ENCODE data around the gene VIM. TPM values are rescaled to one million over a fixed set of nuclear protein-coding genes. Genes with fewer than 3 reads are reported as not detected.

Gene VIM
- 102 and 108 TPM in 2 replicates for total RNA-seq (2013; cell fraction: nucleolus; rRNA removed)
- total RNA-seq (2014; rRNA removed) (256 and 287 TPM in 2 replicates), total RNA-seq (2014; rRNA removed; fragmentation: Illumina TruSeq; extraction: Trizol) (119 and 128 TPM in 2 replicates), total RNA-seq (2021) (286 TPM in 2 replicates), polyA plus RNA-seq (2011; rRNA removed) (171 and 172 TPM in 2 replicates), polyA plus RNA-seq (2014; fragmentation: Illumina TruSeq; extraction: Trizol) (217 and 253 TPM in 2 replicates), polyA plus RNA-seq (2014; fragmentation: Nextera tagmentation; extraction: Ambion mirVana) (100 to 1,000 TPM in 1 of 2 experiments, 10 to 100 TPM in 1; 44.2 to 115 TPM), polyA plus RNA-seq (2014; rRNA removed) (146 and 169 TPM in 2 replicates), polyA plus RNA-seq (2016; fragmentation: Nextera tagmentation; extraction: Ambion mirVana) (100 to 1,000 TPM; 203 to 214 TPM), polyA minus RNA-seq (2011; rRNA and poly(A)+ RNA removed) (229 and 260 TPM in 2 replicates), Bru-seq, nascent RNA (percentile 93 among the genes with signal in this experiment), BruChase-seq, experiment 1, labeled RNA remaining after a 6-hour chase (percentile 97 among the genes with signal in this experiment), BruChase-seq, experiment 2, labeled RNA remaining after a 2-hour chase (percentile 90 among the genes with signal in this experiment)
- polyA plus RNA-seq (2011; ENCODE audit: low read depth): 52.3 TPM
- polyA plus RNA-seq (2011; cell fraction: cytosol; rRNA removed): 203 and 208 TPM in 2 replicates
- 199 and 275 TPM in 2 replicates for polyA plus RNA-seq (2011; cell fraction: nucleus; rRNA removed)
- polyA plus RNA-seq (2012): 59.9 and 125 TPM in 2 replicates
- 148 and 150 TPM in 2 replicates for polyA minus RNA-seq (2011; cell fraction: cytosol; rRNA and poly(A)+ RNA removed)
- polyA minus RNA-seq (2011; cell fraction: nucleus; rRNA and poly(A)+ RNA removed): 73.7 and 140 TPM in 2 replicates
- long read RNA-seq, experiment 1, transcript VIM-201 (9 exons, 1,868 nt): major isoform, 319 of 356 reads
- long read RNA-seq, experiment 1, partial matches to known transcripts: 15 of 356 reads
- long read RNA-seq, experiment 1, other reads (novel, unspliced or antisense): 22 of 356 reads
- long read RNA-seq, experiment 2, transcript VIM-201 (9 exons, 1,868 nt): major isoform, 161 of 198 reads
- long read RNA-seq, experiment 2, partial matches to known transcripts: 28 of 198 reads
- long read RNA-seq, experiment 2, other reads (novel, unspliced or antisense): 8 of 198 reads

DNA sequence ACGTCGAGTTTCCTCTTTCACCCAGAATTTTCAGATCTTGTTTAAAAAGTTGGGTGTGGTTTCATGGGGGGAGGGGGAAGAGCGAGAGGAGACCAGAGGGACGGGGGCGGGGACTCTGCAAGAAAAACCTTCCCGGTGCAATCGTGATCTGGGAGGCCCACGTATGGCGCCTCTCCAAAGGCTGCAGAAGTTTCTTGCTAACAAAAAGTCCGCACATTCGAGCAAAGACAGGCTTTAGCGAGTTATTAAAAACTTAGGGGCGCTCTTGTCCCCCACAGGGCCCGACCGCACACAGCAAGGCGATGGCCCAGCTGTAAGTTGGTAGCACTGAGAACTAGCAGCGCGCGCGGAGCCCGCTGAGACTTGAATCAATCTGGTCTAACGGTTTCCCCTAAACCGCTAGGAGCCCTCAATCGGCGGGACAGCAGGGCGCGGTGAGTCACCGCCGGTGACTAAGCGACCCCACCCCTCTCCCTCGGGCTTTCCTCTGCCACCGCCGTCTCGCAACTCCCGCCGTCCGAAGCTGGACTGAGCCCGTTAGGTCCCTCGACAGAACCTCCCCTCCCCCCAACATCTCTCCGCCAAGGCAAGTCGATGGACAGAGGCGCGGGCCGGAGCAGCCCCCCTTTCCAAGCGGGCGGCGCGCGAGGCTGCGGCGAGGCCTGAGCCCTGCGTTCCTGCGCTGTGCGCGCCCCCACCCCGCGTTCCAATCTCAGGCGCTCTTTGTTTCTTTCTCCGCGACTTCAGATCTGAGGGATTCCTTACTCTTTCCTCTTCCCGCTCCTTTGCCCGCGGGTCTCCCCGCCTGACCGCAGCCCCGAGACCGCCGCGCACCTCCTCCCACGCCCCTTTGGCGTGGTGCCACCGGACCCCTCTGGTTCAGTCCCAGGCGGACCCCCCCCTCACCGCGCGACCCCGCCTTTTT, at the start of gene VIM:
Gene VIM, plus strand, starts transcription at position 151 of the 925 bp plus-strand sequence. CDS start 1,182 bp downstream, outside the sequence.
- POLR2A ChIA-PET: interaction anchor here (0.6 to 3.6 kb wide), 4 partner anchors 9 to 101 kb away, joined by 3 to 23 read pairs (median 8); partner anchors contain the start of gene TRDMT1
- in situ Hi-C loops (cut with MboI) (no loop called here), intact Hi-C loops (cut with micrococcal nuclease; ENCODE audit: unreplicated experiment) (no loop called here)
- peak within 1 kb of the TSS; percentile 57 for H2AFZ ChIP-seq (ENCODE audit: control insufficient read depth, low read depth, low read length)
- 2% methylated on average over 76 of the region's 77 CpGs for WGBS (ENCODE audit: insufficient coverage, insufficient replicate concordance, low lambda C conversion rate, missing lambda C conversion rate)
- H3K27me3 ChIP-seq (replicated peaks in 1 of 2; ENCODE audit: control insufficient read depth in 2 of 2, insufficient read depth in 2 of 2, low read length in 1 of 2): no peaks in the 10 kb centered on the region; a peak in 1 of 4 replicates
- SMC1A ChIA-PET (ENCODE audit: uncharacterized antibody, unreplicated experiment): interaction anchor here (1.1 to 3.2 kb wide), 5 partner anchors 13 to 27 kb away, joined by 3 to 17 read pairs (median 7); partner anchors contain the start of gene TRDMT1
- ATAC-seq (peak; percentile 54), FAIRE-seq (no peak), DNase-seq (ENCODE audit: low read depth, low spot score) (peak; percentile 69)
- BruUV-seq (replicated peaks): TSS peak; percentile 41
- H3K79me2 ChIP-seq (ENCODE audit: control insufficient read depth, insufficient read depth, low read length): no peaks in the 10 kb centered on the region
- H3K9ac ChIP-seq (ENCODE audit: control insufficient read depth, insufficient read depth, low read length): peak within 1 kb of the TSS; percentile 45
- CTCF ChIA-PET: interaction anchor here (0.7 to 1.6 kb wide), 5 partner anchors 12 to 283 kb away, joined by 3 to 4 read pairs (median 3); partner anchors contain the start of gene TRDMT1
- no peaks in the 10 kb centered on the region for H4K20me1 ChIP-seq (ENCODE audit: control insufficient read depth, insufficient read depth)
- H3K4me1 ChIP-seq (ENCODE audit: control insufficient read depth, insufficient read depth, low read length): peaks cover 32% of the 10 kb centered on the region
- H3K9me3 ChIP-seq (replicated peaks; ENCODE audit: control insufficient read depth, insufficient read depth, low read length): no peaks in the 10 kb centered on the region; the same call in 2 of the 3 replicates
- peak within 1 kb of the TSS; percentile 78 for H3K4me3 ChIP-seq
- no peaks in the 10 kb centered on the region for H3K36me3 ChIP-seq (ENCODE audit: control insufficient read depth in 2 of 2, insufficient read depth in 2 of 2, low read length in 1 of 2)
- H3K4me2 ChIP-seq (ENCODE audit: control insufficient read depth, insufficient read depth): peak within 1 kb of the TSS; percentile 78
- RAD21 ChIA-PET (ENCODE audit: unreplicated experiment): interaction anchor here (0.6 to 1.9 kb wide), 3 partner anchors 22 to 38 kb away, joined by 3 to 7 read pairs (median 3); no protein-coding TSS in a partner anchor
- peak within 1 kb of the TSS; percentile 64 for H3K27ac ChIP-seq (ENCODE audit: control insufficient read depth, insufficient read depth)
- TF ChIP-seq TARDBP (IDR thresholded peaks at IDR 0.05; ENCODE audit: borderline replicate concordance): no peak
- TF ChIP-seq, protein P1, sequence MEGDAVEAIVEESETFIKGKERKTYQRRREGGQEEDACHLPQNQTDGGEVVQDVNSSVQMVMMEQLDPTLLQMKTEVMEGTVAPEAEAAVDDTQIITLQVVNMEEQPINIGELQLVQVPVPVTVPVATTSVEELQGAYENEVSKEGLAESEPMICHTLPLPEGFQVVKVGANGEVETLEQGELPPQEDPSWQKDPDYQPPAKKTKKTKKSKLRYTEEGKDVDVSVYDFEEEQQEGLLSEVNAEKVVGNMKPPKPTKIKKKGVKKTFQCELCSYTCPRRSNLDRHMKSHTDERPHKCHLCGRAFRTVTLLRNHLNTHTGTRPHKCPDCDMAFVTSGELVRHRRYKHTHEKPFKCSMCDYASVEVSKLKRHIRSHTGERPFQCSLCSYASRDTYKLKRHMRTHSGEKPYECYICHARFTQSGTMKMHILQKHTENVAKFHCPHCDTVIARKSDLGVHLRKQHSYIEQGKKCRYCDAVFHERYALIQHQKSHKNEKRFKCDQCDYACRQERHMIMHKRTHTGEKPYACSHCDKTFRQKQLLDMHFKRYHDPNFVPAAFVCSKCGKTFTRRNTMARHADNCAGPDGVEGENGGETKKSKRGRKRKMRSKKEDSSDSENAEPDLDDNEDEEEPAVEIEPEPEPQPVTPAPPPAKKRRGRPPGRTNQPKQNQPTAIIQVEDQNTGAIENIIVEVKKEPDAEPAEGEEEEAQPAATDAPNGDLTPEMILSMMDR (IDR thresholded peaks at IDR 0.05 in 2 of 3, conservative IDR thresholded peaks at IDR 0.05 in 1 of 3; ENCODE audit: control insufficient read depth in 2 of 3, extremely low read depth in 1 of 3, insufficient read depth in 1 of 3, low read depth in 3 of 3, low read length in 3 of 3): no peak
- TF ChIP-seq SREBF2 (IDR thresholded peaks at IDR 0.05; ENCODE audit: low read length): no peak
- peak; percentile 90 for TF ChIP-seq IKZF1 (conservative IDR thresholded peaks at IDR 0.05)
- no peak for TF ChIP-seq STAT1 (conservative IDR thresholded peaks at IDR 0.05)
- 0 out of 4 replicates have a peak, but pooled peaks of 1 of the 2 experiments have one; percentile 6 for TF ChIP-seq ETV6 (conservative IDR thresholded peaks at IDR 0.05 in 1 of 2, IDR thresholded peaks at IDR 0.05 in 1 of 2; ENCODE audit: borderline replicate concordance in 1 of 2, low read depth in 1 of 2)
- TF ChIP-seq EED (IDR thresholded peaks at IDR 0.05; ENCODE audit: low read depth): peak; percentile 55; the same call in 1 of the 2 replicates
- no peak for TF ChIP-seq ZBED1 (IDR thresholded peaks at IDR 0.05; ENCODE audit: borderline replicate concordance)
- TF ChIP-seq, protein P2, sequence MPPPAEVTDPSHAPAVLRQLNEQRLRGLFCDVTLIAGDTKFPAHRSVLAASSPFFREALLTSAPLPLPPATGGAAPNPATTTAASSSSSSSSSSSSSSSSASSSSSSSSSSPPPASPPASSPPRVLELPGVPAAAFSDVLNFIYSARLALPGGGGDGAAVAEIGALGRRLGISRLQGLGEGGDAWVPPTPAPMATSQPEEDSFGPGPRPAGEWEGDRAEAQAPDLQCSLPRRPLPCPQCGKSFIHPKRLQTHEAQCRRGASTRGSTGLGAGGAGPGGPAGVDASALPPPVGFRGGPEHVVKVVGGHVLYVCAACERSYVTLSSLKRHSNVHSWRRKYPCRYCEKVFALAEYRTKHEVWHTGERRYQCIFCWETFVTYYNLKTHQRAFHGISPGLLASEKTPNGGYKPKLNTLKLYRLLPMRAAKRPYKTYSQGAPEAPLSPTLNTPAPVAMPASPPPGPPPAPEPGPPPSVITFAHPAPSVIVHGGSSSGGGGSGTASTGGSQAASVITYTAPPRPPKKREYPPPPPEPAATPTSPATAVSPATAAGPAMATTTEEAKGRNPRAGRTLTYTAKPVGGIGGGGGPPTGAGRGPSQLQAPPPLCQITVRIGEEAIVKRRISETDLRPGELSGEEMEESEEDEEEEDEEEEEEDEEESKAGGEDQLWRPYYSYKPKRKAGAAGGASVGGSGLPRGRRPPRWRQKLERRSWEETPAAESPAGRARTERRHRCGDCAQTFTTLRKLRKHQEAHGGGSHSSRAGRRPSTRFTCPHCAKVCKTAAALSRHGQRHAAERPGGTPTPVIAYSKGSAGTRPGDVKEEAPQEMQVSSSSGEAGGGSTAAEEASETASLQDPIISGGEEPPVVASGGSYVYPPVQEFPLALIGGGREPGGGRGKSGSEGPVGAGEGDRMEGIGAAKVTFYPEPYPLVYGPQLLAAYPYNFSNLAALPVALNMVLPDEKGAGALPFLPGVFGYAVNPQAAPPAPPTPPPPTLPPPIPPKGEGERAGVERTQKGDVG (CRISPR knock-in tag; IDR thresholded peaks at IDR 0.05): no peak
- no peak for TF ChIP-seq SUZ12 (IDR thresholded peaks at IDR 0.05; ENCODE audit: unreplicated experiment)
- no peak for TF ChIP-seq FOXK2 (IDR thresholded peaks at IDR 0.05)
- TF ChIP-seq MYC (IDR thresholded peaks at IDR 0.05; ENCODE audit: insufficient read depth, insufficient read length, insufficient replicate concordance, low read length, severe bottlenecking): no peak
